Amygdala (tissue), 56 donors: ENCODE measurements around the gene BRD4.

Experiments
- DNase-seq, 56 donors: peaks; one replicate each; lab custom pipeline; 2025; lab: John Stamatoyannopoulos, UW

The BRD4 gene

GRCh38 chr19:15199661-15200552 lies 132.4 kb downstream of the BRD4 start:
- peak in 1 of 56 donors; percentile 13 for DNase-seq

GRCh38 chr19:15198951-15199660 lies 133.2 kb downstream of the BRD4 start:
- no peak for DNase-seq

- DNase-seq = no peak
Measured at GRCh38 chr19:15197942-15198341, 134.4 kb downstream of the BRD4 start.

GRCh38 chr19:15197275-15197941 lies 134.9 kb downstream of the BRD4 start:
- DNase-seq = no peak

- no peak for DNase-seq
Measured at GRCh38 chr19:15196360-15197005, 135.9 kb downstream of the BRD4 start.

GRCh38 chr19:15195371-15196334 lies 136.7 kb downstream of the BRD4 start:
- DNase-seq = peak in 3 of 56 donors; percentile 15 to 39 (median 32)

- no peak for DNase-seq
Measured at GRCh38 chr19:15194938-15195337, 137.4 kb downstream of the BRD4 start.

GRCh38 chr19:15191982-15192381 lies 140.4 kb downstream of the BRD4 start:
- no peak for DNase-seq

GRCh38 chr19:15191514-15191913 lies 140.8 kb downstream of the BRD4 start:
- DNase-seq = no peak

GRCh38 chr19:15188851-15189250 lies 143.5 kb downstream of the BRD4 start:
- no peak for DNase-seq

- no peak for DNase-seq
Measured at GRCh38 chr19:15187026-15188007, 145.0 kb downstream of the BRD4 start.
